GM08714 (cell line): ENCODE measurements around the gene NRXN2.

Source experiments
- H3K4me3 ChIP-seq: fragments of 200-500 bp; sonication (Bioruptor generic); 2 replicates; pipeline ENCODE4 v1.5.1; 2014; ENCODE audit warnings: mild to moderate bottlenecking, low read length, inconsistent platforms
- ZNF274 ChIP-seq: IDR thresholded peaks from 2 replicates; pipeline ENCODE4 v1.6.1; 2012; ENCODE audit warnings: mild to moderate bottlenecking, low read depth, low read length

Gene NRXN2

DNA sequence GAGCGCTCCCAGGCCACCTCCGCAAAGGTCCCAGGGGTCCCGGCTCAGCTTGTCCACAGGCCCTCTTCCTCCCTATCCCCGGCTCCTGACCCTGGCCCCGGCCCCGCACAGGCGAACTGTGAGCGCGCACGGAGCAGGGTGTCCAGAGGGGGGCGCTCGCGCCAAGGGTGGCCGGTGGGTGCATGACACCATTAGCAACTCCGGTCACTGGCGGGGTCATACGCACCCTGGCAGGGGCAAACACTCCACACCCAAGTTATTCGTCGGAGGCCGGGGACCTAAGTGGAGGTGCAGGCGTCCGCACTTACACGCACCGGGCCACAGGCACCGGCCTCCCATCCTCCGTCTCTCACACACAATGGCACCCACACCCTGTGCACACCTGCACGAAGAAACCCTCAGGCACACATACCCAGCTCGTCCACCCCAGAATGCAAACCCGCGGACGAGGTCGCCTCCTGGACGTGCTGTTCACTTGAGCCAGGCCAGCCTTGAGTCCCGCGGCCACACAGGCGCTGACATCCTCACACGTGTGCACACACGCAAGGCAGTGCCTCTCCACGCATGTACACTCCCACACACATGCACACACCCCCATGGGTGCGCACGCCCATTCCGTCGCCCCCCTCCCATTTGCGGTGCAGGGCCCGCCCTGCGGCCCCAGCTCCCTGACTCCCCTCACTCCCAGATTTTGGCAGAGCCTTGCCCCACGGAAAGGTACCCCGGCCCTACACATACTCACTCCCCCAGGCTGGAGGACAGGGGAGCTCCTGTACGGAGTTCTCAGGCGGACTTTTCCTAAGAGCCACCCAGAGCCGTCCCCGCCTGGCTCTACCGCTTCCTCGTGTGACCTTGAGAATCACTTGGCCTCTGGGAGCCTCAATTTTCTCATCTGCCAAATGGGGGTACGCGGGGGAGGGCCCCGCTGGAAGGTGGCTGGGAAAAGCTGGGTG lies 20.9 kb upstream of the NRXN2 start, which contains the start of gene RASGRP2:
Gene RASGRP2 (minus strand): TSS at position 552 of the 953 bp plus-strand sequence. CDS start 1,276 bp downstream, outside the sequence.
- TF ChIP-seq ZNF274, result no peak
- peak within 1 kb of the TSS; percentile 54; the same call in 1 of the 2 replicates for H3K4me3 ChIP-seq

DNA sequence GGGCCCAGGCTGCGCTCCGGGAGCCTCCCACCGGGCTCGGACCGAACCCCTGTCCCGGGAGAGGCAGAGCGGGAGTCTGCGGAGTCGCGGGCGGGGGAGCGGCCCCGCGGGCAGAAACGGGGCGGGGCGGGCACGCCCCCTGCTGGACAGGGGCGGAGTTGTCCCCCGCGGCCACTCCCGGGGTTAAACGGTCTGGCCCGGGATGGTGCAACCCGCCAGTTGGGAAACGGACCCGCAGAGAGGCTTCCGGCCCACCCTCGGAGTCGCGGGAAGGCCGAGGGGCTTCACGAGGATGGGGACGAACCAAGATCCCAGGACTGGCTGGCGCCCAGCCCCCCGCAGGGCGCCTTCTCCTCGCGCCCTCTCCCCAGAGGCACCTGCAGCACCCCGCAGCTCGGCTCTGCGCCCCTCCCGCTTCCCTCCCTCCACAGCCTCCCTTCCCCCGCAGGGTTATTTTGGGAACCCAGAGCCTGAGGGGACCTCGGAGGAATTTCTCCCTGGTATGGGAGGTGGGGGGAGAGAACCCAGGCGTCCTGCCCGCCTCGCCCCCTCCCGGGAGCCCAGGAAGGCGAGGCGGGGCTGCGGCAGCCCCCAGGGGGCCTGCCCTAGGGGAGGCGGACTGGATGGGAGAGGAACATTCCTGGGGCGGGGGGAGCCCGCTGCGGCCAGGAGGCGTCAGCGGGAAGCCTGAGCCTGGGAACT lies 20.0 kb upstream of the NRXN2 start:
- H3K4me3 ChIP-seq, result peak overlapping the region; percentile 54; the same call in 1 of the 2 replicates
- no peak for TF ChIP-seq ZNF274

DNA sequence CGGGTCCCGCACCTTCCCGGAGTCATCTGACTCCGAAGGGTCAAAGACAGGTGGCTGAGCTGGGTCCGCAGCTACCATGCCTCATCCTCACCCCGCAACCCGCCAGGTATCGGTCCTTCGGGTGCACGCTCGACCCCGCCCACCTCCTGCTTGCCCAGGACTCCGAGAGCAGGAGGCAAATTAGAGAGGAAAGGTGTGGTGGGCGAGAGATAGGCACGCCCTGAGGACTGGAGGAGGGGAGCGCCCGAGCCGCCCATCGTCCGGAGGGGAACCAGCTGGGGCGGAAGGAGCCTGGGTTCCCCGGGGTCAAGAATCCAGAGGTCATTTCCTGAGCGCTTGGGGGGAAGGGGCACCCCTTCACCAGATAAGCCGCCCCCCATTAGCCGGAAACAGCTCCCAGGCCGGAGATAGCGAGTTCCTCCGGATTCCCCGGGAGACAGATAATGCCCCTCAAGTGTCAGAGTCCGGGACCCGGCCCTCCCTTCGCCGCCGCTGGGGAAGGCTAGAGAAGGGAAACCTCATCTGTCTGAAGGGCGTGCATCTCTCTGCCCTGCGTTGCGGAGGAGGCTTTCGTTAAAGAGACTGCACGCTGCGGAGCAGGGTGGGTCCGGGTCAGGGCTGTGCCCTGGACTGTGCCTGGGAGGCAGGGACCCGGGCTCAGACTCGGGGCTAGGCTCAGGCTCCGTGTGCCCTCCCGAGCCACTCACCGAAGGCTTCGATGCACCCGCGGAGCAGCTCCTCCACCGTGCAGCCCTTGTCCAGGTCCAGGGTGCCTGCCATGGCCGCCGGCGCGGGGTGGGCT lies 19.3 kb upstream of the NRXN2 start:
- no peak for TF ChIP-seq ZNF274
- H3K4me3 ChIP-seq, result peak overlapping the region; percentile 54; the same call in 1 of the 2 replicates

DNA sequence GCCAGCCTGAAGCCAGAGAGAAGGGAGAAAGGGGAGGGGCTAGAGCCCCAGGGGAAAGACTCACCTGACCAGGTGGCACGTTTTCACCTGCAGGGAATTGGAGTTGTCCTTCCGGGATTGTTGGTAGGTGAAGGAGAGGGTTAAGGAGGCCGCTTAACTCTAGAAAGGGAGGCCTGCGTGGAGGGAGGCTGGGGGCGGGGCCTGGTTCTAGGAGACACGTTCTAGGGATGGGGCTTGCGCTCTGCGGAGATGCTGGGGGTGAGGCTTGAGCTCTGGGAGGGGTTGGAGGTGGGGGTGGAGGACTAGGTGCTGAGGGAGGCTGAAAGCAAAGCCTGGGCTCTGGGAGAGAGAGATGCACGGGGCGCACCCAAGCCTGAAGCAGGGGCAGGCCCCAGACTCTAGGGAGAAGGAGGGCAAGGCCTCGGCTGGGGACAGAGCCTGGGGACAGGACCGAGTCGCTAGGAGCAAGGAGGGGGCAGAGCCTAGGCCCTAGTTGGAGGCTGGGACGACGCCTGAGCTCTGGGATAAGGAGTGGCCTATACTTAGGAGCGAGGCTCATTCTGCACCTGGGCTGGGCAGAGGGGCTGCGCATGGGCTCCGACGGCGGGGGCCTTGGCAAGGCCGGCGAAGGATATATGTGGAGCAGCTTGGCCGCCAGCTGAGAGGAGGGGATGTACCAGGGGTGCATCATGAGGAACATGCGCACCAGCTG lies 18.5 kb upstream of the NRXN2 start:
- TF ChIP-seq ZNF274, result no peak
- H3K4me3 ChIP-seq, result no peak overlapping the region

DNA sequence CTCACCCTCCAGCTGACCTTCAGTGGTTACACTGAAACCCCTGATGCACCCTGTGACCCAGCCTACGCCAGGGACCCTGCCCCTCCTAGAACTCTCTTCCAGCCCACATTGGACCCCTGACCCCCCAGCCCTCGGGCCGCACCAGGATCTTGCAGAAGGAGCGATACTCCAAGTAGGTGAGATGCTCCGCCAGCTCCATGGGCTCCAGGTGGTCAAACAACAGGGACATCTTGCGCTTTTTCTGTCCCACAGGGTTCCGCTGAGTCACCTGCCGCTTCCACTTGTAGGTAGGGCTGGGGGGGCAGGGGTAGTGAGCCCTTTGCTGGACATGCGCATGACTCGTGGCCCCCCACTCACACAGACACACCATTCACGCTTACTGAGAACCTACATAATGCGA lies 16.9 kb upstream of the NRXN2 start:
- TF ChIP-seq ZNF274, result no peak
- no peak overlapping the region for H3K4me3 ChIP-seq

DNA sequence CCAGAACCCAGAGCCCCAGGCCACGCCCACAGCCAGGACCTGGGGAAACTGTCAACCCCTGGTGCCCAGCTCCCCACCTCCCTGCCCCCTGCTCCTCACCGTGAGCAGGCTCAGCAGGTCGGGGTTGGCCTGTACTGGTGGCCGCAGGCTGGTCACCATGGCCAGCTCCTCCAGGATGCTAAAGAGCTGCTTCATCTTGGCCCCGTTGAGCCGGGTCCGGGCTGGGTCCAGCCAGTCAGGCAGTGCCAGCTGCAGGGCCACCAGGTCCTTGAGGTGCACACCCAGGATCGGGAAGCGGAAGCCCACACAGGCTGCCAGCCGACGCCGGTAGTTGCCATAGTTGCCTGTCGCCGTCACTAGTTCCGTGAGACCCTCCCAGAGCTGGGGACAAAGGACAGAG lies 13.7 kb upstream of the NRXN2 start:
- TF ChIP-seq ZNF274, result no peak
- no peak overlapping the region for H3K4me3 ChIP-seq

DNA sequence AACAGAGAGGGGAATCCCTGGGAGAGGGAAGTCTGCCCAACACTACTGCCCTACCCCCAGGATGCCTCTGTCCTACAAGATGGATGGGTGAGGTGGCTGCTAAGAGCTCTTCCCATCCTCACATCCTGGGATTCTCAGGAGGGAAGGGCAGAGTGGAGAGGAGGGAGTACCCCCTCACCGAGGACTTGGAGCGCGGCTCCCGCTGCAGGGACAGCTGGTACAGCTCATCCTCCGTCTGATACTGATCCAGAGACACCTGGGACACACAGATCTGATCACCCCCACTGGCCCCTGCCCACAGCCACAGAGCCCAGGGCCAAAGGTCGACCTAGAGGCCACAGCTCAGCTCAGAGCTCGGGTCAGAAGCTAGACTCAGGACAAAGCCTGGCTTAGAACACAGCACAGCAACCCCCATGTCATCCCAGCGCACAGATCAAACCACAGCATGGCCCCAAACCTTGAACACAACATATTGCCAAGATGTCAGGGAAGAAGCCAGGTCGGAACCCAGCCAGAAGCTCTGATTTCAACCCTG lies 12.8 kb upstream of the NRXN2 start:
- TF ChIP-seq ZNF274, result no peak
- no peak overlapping the region for H3K4me3 ChIP-seq

DNA sequence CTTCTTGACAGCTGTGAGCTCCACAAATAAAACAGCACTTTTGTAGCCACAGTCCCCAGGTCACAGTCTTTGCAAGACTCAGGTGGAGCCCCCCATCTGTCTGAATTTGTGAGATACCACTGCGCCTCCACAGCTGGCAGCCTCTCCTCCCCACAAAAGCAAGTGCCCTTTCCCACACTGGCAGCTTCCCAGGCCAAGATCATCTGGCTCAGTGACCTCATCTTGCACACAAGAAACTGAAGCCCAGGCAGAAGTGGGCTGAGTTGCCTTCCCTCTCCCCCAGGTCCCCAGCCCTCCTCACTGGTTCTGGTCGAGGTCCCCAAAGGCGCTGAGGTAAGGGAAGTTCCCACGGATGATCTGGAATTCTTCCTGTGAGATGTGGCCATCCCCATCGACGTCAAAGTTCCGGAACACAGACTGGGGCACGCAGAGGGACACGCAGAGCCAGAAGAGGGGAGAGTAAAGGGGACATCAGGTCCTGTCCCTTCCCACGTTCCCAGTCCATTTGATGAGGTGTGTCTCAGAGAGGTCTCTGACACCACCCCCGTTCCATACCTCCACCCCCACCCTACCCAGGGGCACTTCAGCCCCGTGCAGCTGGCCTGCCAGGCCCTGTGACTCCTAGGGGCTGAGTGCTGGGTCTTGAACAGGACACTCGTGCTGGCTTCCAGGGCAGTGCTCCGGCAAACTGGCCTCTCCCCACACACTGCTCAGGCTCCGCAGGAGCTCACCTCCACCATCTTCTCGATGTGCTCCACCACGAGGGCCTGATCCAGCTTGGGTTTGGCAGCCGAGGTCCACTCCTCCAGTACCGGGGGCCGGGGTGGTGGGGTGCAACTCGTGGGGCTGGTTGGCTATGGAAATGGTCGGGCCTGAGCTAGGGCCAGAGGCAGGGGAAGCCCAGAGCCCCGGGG lies 12.1 kb upstream of the NRXN2 start:
- no peak for TF ChIP-seq ZNF274
- no peak overlapping the region for H3K4me3 ChIP-seq

DNA sequence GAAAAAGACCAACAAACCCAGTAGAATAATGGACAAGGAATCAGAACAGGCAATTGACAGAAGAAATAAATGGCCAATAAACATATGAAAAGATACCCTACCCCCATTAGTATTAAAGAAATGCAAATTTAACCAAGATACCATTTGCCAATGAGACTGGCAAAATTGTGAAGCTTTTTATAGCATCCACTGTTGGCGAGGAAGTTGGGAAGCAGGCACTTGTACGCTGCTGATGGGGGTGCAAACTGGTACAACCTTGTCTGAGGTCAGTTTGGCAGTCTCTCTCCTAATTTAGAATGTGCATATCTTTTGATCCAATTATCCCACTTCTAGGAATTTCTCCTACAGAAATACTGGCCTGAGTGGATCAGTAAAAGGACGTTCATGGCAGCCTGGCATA lies 8.6 kb upstream of the NRXN2 start:
- TF ChIP-seq ZNF274, result no peak
- no peak overlapping the region for H3K4me3 ChIP-seq

DNA sequence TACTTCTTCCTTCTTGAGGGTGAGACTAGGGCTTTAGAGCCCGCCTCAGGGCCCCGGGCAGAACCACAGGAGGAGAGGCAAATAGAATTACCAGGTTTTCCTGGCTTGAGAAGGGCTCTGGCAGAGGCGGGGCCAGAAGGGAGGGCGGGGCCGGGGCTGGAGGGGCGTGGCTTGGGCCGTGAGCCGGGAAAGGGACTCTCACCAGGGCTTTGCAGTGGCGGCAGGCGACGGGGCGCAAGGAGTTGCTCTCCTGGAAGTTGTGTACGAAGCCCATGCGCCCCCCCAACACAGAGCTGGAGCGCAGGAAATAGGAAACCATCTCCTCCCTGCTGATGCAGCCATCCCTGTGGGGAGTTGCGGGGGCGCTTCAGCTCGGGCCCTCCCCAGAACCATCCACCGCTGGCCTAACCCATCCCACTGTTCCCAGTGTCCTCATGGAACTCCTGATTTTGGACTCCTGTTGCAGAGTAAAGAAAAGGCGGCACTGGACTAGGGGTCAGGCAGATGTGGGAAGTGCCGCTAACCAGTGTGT lies 6.9 kb upstream of the NRXN2 start:
- TF ChIP-seq ZNF274, result no peak
- H3K4me3 ChIP-seq, result no peak overlapping the region

DNA sequence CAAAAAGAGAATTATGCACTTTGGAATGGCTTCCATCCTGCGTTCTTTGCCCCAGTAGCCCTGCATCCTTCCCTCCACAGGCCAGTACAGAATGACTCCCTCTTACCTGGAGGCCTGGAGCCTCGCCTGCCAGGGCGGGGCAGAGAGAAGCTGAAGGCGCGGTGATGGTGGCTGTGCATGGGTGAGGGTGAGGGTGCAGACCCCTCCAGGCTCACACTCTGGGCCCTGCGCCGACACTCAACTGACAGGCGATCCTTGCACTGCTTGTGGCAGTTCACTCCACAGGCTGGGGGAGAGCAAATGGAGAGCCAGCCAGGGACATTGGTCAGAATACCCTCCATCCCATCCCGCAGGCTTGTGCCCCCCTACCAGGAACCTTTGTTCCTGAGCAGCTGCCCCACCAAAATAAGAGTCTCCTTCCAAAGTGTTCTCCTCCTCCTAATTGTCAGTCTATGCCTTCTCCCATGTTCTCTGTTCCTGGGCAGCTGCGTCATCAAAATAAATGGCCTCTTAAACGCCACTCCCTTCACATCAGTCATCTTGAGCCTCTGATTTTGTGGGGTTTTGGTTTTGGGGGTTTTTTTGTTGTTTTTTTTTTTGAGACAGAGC lies 5.9 kb upstream of the NRXN2 start:
- TF ChIP-seq ZNF274, result no peak
- H3K4me3 ChIP-seq, result no peak overlapping the region
